ENCODE data around the gene FASTKD3.

Gene FASTKD3

DNA sequence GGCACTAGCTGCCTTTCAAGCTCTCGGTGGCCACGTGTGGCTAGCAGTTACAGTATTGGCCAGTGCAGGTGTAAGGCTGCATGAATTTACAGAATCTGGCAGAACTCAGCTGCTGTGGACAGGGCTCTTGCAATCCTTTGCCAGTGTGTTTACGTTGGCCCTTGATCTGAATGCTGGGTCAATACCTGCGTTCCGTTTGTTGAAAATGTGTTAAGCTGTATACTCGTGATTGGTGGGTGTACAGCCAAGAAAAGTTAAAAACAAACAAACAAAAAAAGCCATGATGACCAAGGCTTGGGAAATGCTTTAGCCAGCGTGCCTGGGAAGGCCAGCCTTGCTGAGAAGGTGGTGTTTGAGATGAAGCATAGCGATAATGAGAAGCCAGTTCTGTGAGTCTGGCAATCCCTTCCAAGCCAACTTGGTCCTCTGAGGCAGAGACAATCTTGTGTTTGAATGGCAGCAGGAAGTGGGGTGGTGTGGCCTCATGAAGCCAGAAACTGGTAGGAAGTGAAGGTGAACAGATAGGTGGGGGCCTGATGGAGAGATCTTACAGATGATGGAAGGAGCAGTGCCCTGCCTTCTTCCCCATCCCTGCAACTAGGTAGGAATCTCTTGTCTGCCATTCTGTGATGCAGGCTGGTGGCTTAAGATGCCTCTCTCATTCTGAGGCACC, 17.1 kb downstream of the FASTKD3 start:
- DNase-seq (ENCODE audit: low spot score): no peak
- H3K27ac ChIP-seq (ENCODE audit: poor library complexity, severe bottlenecking): no peak overlapping the region
- no peak overlapping the region for H3K4me3 ChIP-seq (ENCODE audit: severe bottlenecking)
- TF ChIP-seq, protein P1, sequence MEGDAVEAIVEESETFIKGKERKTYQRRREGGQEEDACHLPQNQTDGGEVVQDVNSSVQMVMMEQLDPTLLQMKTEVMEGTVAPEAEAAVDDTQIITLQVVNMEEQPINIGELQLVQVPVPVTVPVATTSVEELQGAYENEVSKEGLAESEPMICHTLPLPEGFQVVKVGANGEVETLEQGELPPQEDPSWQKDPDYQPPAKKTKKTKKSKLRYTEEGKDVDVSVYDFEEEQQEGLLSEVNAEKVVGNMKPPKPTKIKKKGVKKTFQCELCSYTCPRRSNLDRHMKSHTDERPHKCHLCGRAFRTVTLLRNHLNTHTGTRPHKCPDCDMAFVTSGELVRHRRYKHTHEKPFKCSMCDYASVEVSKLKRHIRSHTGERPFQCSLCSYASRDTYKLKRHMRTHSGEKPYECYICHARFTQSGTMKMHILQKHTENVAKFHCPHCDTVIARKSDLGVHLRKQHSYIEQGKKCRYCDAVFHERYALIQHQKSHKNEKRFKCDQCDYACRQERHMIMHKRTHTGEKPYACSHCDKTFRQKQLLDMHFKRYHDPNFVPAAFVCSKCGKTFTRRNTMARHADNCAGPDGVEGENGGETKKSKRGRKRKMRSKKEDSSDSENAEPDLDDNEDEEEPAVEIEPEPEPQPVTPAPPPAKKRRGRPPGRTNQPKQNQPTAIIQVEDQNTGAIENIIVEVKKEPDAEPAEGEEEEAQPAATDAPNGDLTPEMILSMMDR (IDR thresholded peaks at IDR 0.05; ENCODE audit: poor library complexity, severe bottlenecking): no peak
- H3K36me3 ChIP-seq (ENCODE audit: low read depth): no peaks in the 10 kb centered on the region
- H3K9me3 ChIP-seq (ENCODE audit: severe bottlenecking): no peaks in the 10 kb centered on the region
- no peaks in the 10 kb centered on the region for H3K4me1 ChIP-seq (ENCODE audit: insufficient read depth, poor library complexity, severe bottlenecking)
- ATAC-seq (ENCODE audit: low read depth): no peak
- peaks cover 20% of the 10 kb centered on the region for H3K27me3 ChIP-seq (ENCODE audit: insufficient read depth, poor library complexity, severe bottlenecking)

DNA sequence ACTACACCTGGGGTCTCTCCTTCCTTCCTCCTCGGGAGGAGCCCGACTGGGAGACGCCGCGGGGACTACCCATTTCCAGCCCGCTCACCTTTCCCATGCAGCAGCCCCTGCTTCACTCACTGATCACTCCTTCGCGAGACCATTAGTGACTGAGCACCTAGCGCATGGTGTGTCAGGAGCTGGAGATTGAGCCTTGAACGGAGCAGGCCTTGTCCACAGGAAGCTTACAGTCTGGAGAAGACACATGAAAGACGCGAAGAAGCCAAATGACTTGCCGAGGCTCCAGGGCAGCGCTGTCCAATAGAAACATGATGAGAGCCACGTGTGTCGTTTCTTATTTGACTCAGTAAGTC, 17.6 kb downstream of the FASTKD3 start:
- H3K9me3 ChIP-seq (ENCODE audit: severe bottlenecking): no peaks in the 10 kb centered on the region
- no peaks in the 10 kb centered on the region for H3K4me1 ChIP-seq (ENCODE audit: insufficient read depth, poor library complexity, severe bottlenecking)
- H3K27ac ChIP-seq (ENCODE audit: poor library complexity, severe bottlenecking): no peak overlapping the region
- H3K4me3 ChIP-seq (ENCODE audit: severe bottlenecking): peak overlapping the region; percentile 41
- H3K27me3 ChIP-seq (ENCODE audit: insufficient read depth, poor library complexity, severe bottlenecking): peaks cover 20% of the 10 kb centered on the region
- ATAC-seq (ENCODE audit: low read depth) (no peak), DNase-seq (ENCODE audit: low spot score) (no peak)
- TF ChIP-seq, protein P1 (IDR thresholded peaks at IDR 0.05; ENCODE audit: poor library complexity, severe bottlenecking): no peak
- no peaks in the 10 kb centered on the region for H3K36me3 ChIP-seq (ENCODE audit: low read depth)

DNA sequence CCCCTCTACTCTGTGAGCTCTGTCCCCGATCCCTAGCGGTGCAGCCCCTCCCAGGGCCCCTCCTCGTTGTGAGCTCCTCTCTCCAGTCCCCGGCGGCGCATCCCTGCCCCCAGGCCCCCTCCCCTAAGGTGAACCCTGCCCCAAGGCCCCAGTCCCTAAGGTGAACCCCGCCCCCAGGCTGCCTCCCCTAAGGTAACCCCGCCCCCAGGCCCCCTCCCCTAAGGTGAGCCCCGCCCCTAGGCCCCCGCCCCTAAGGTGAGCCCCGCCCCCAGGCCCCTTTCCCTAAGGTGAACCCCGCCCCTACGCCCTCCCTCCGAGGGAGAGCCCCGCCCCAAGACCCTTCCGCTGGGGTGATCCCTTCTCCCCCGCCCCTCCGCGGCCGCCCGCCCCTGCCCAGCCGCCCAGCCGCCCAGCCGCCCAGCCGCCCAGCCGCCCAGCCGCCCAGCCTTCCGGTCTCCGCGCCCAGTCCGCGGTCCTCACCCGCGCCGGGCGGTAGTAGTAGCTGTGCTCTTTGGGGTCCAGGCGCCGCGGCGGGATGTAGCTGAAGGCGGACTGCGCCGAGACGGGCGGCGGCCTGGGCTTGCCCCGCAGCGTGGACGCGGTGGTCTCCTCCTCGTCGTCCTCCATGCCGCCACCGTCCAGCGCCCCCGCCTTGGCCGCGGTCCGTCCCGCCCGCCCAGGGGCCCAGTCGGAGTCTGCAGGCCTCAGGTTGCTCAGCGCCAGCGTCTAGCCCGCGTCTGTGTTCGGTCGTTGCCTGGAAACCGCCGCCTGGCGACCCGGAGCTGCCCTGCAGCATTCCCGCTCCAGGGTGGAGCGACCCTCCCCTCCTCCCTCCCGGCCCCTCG, 18.2 kb downstream of the FASTKD3 start, which contains the start of gene CFAP90:
Gene CFAP90, minus strand, starts transcription at position 739 of the 845 bp plus-strand sequence. Its CDS starts 112 bp downstream, at position 627.
- no peak for DNase-seq (ENCODE audit: low spot score)
- Histone ChIP-seq H3K36me3 (ENCODE audit: low read depth) (no peaks in the 10 kb centered on the region), H3K4me3 (ENCODE audit: severe bottlenecking) (peak within 1 kb of the TSS; percentile 41), H3K27ac (ENCODE audit: poor library complexity, severe bottlenecking) (no peak within 1 kb of the TSS), H3K9me3 (ENCODE audit: severe bottlenecking) (no peaks in the 10 kb centered on the region), H3K27me3 (ENCODE audit: insufficient read depth, poor library complexity, severe bottlenecking) (peaks cover 20% of the 10 kb centered on the region), H3K4me1 (ENCODE audit: insufficient read depth, poor library complexity, severe bottlenecking) (no peaks in the 10 kb centered on the region)
- TF ChIP-seq, protein P1 (IDR thresholded peaks at IDR 0.05; ENCODE audit: poor library complexity, severe bottlenecking): no peak
- peak; percentile 73 for ATAC-seq (ENCODE audit: low read depth)

DNA sequence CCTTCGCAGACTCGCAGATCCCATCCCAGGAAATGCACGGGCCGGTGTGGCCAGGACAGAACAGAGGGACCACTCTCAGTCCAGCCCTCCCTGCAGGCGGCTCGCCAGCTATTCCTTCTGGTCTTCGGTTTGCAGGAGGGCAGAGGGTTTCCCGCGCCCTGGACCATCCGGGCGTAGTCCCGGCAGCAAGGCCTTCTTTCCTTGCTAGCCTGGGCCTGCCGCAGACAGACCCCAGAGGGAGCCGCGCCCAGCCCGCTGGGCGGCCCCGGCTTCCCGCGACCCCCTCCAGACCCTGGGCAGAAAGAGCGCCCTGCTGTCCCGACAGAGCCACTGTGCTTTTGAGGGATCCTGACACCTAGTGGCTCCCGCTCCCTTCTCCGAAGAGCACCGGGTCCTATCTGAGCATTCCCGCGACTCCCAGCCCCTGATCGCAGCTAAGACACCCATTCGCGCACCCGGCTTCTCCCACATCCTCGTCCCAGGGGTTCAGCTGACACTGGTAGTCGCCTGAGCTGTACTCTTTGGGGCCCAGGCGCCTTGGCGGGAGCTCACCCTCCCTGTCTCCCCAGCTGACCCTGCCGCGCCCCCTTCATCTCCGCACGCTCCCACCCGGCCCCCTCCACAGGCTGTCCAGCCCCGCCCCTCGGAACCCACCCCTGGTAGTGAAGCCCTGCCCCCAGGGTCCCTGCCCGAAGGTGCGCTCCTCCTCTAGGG, 19.0 kb downstream of the FASTKD3 start:
- Histone ChIP-seq H3K4me1 (ENCODE audit: insufficient read depth, poor library complexity, severe bottlenecking) (no peaks in the 10 kb centered on the region), H3K27ac (ENCODE audit: poor library complexity, severe bottlenecking) (no peak overlapping the region), H3K4me3 (ENCODE audit: severe bottlenecking) (peak overlapping the region; percentile 13), H3K36me3 (ENCODE audit: low read depth) (no peaks in the 10 kb centered on the region), H3K27me3 (ENCODE audit: insufficient read depth, poor library complexity, severe bottlenecking) (peaks cover 20% of the 10 kb centered on the region), H3K9me3 (ENCODE audit: severe bottlenecking) (no peaks in the 10 kb centered on the region)
- DNase-seq (ENCODE audit: low spot score) (no peak), ATAC-seq (ENCODE audit: low read depth) (peak; percentile 63)
- TF ChIP-seq, protein P1 (IDR thresholded peaks at IDR 0.05; ENCODE audit: poor library complexity, severe bottlenecking): peak; percentile 19

Measured in RWPE2 (cell line).